Osteoblast (primary cell): ENCODE data around the gene SSR2. TPM values are rescaled to one million over a fixed set of nuclear protein-coding genes. Genes with fewer than 3 reads are reported as not detected.

Source experiments
- DNase-seq: peaks from one replicate; pipeline ENCODE4 v3.0.0; 2011; ENCODE audit warnings: low spot score, mixed read lengths; ENCODE audit not compliant: insufficient read length; ENCODE audit errors: missing footprints
- H2AFZ ChIP-seq: 2 replicates; pipeline ENCODE4 v1.6.0; 2011; ENCODE audit warnings: mild to moderate bottlenecking, low read length
- H3K27ac ChIP-seq: 2 replicates; pipeline ENCODE4 v1.5.1; 2011; ENCODE audit warnings: mild to moderate bottlenecking, low read depth, low read length, moderate library complexity
- H3K27me3 ChIP-seq: 2 replicates; pipeline ENCODE4 v1.6.0; 2012; ENCODE audit warnings: mild to moderate bottlenecking, control low read depth, inconsistent platforms, low read length, moderate library complexity; ENCODE audit not compliant: insufficient read depth
- H3K36me3 ChIP-seq: 2 replicates; pipeline ENCODE4 v1.5.1; 2011; ENCODE audit warnings: mild to moderate bottlenecking, low read length, control low read depth, moderate library complexity; ENCODE audit not compliant: insufficient read depth
- H3K4me1 ChIP-seq: 2 replicates; pipeline ENCODE4 v1.5.1; 2011; ENCODE audit warnings: mild to moderate bottlenecking, low read length, control low read depth, moderate library complexity; ENCODE audit not compliant: insufficient read depth
- H3K4me2 ChIP-seq: 2 replicates; pipeline ENCODE4 v1.6.0; 2011; ENCODE audit warnings: mild to moderate bottlenecking, low read length; ENCODE audit not compliant: insufficient read depth
- H3K4me3 ChIP-seq: fragments of 200-600 bp; sonication (generic); 3 replicates; pipeline ENCODE4 v1.5.1; 2012; ENCODE audit warnings: mild to moderate bottlenecking, low read length, inconsistent platforms; ENCODE audit not compliant: insufficient read depth
- H3K79me2 ChIP-seq: 2 replicates; pipeline ENCODE4 v1.6.0; 2012; ENCODE audit warnings: mild to moderate bottlenecking, low read length, control low read depth, inconsistent platforms; ENCODE audit not compliant: insufficient read depth
- H3K9me3 ChIP-seq: 2 replicates; pipeline ENCODE4 v1.5.1; 2011; ENCODE audit warnings: low read depth, low read length, control low read depth
- H4K20me1 ChIP-seq: 2 replicates; pipeline ENCODE4 v1.6.0; 2012; ENCODE audit warnings: mild to moderate bottlenecking, low read length, control low read depth; ENCODE audit not compliant: insufficient read depth
- CTCF ChIP-seq: IDR thresholded peaks from 2 replicates; pipeline ENCODE4 v1.5.1; 2011; ENCODE audit warnings: mild to moderate bottlenecking, low read depth, low read length, moderate library complexity; ENCODE audit errors: extremely low read depth
- total RNA-seq: library from RNA; depleted of rRNA; stranded (reverse); fragments of >200 nt; gene quantifications from 2 replicates; pipeline ENCODE4 v1.2.3, GENCODE V29; 2012

The SSR2 gene
- total RNA-seq, 1 donor: 415 TPM

- H3K4me3 ChIP-seq: no peak overlapping the region
Measured at GRCh38 chr1:155964193-155964592, 56.6 kb downstream of the SSR2 start.

DNA sequence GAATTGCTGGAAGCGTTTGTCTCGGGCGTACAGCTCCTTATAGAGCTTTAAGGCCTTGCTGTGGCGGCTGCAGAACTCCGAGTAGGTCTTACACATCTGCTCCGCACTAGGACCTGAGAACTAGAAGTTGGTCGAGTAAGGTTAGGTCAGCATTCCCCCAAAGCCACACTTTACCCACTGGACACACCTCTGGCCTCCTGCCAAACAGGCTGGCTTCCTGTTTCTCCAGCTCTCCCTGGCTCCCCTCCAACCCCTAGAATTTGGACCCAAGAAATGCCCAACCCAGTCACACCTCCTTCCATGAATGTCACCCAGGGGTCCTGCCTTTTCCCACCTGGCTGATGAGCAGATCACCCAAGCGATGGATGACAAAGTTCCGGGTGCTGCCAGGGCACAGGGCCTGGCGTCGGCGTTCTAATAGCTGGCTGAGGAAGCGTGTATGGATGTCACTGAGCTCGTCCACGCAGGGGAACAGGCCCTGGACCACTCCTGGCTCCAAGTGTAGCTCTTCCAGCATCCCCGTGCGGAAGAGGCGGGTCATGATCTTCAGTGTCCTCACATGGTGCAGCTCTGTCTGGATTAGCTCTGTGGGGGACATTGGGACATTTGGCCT, 58.0 kb downstream of the SSR2 start:
- Histone ChIP-seq H3K4me3 (no peak overlapping the region), H3K27me3 (no peaks in the 10 kb centered on the region), H3K27ac (peak overlapping the region; percentile 90), H4K20me1 (peaks cover 21% of the 10 kb centered on the region), H3K9me3 (no peaks in the 10 kb centered on the region), H3K79me2 (peaks cover 49% of the 10 kb centered on the region), H3K4me1 (peaks cover 21% of the 10 kb centered on the region), H3K4me2 (no peak overlapping the region), H2AFZ (no peak overlapping the region), H3K36me3 (peaks cover 85% of the 10 kb centered on the region)
- no peak for TF ChIP-seq CTCF
- DNase-seq: no peak

More at GRCh38 chr1:155964193-155964592, 56.6 kb downstream of the SSR2 start:
- H3K27ac ChIP-seq: no peak overlapping the region
- H3K4me2 ChIP-seq: no peak overlapping the region
- no peak for TF ChIP-seq CTCF
- H3K4me1 ChIP-seq: peaks cover 28% of the 10 kb centered on the region
- peaks cover 86% of the 10 kb centered on the region for H3K36me3 ChIP-seq
- no peaks in the 10 kb centered on the region for H3K27me3 ChIP-seq
- H2AFZ ChIP-seq: no peak overlapping the region
- DNase-seq: no peak
- H4K20me1 ChIP-seq: peaks cover 34% of the 10 kb centered on the region
- H3K79me2 ChIP-seq: peaks cover 63% of the 10 kb centered on the region
- H3K9me3 ChIP-seq: no peaks in the 10 kb centered on the region

- H3K4me1 ChIP-seq: peaks cover 21% of the 10 kb centered on the region
- peak; percentile 98 for DNase-seq
- H3K36me3 ChIP-seq: peaks cover 85% of the 10 kb centered on the region
- no peaks in the 10 kb centered on the region for H3K9me3 ChIP-seq
- H3K27me3 ChIP-seq: no peaks in the 10 kb centered on the region
- H3K4me3 ChIP-seq: no peak overlapping the region
- H3K4me2 ChIP-seq: peak overlapping the region; percentile 40
- no peak overlapping the region for H2AFZ ChIP-seq
- H3K27ac ChIP-seq: peak overlapping the region; percentile 90
- peaks cover 16% of the 10 kb centered on the region for H4K20me1 ChIP-seq
- peak; percentile 49 for TF ChIP-seq CTCF
- peaks cover 46% of the 10 kb centered on the region for H3K79me2 ChIP-seq
Measured at GRCh38 chr1:155961937-155962336, 58.8 kb downstream of the SSR2 start.

DNA sequence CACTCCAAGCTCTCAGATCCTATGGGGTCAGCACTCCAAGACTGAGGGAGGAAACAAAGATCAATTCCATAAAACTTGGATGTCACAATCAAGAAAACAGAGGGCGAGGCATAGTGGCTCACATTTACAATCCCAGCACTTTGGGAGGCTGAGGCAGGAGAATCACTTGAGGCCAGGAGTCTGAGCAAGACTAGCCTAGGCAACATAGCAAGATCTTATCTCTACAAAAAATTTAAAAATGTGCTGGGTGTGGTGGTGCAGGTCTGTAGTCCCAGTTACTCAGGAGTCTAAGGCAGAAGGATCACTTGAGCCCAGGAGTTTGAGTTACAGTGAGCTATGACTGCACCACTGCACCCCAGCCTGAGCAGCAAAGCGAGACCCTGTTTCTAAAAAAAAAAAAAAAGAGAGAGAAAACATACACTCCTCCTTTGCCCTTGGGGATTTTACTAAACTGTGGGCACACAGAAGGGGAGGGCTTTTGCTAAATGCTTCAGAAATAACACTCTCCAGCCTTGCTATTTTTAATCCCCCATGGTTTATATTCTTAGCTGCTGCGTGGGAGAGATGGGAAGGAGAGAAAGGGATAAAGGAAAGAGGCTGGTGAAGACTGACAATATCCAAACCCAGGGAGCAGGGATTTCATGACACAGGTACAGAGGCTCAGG, 60.5 kb downstream of the SSR2 start:
- Histone ChIP-seq H3K27ac (peak overlapping the region; percentile 65), H3K4me2 (peak overlapping the region; percentile 33), H3K4me3 (no peak overlapping the region), H3K9me3 (no peaks in the 10 kb centered on the region), H3K79me2 (peaks cover 30% of the 10 kb centered on the region), H3K27me3 (no peaks in the 10 kb centered on the region), H4K20me1 (peaks cover 10% of the 10 kb centered on the region), H3K4me1 (peaks cover 21% of the 10 kb centered on the region), H3K36me3 (peaks cover 76% of the 10 kb centered on the region), H2AFZ (no peak overlapping the region)
- TF ChIP-seq CTCF: no peak
- DNase-seq: no peak

Other genes starting within 250 kb of the SSR2 start
- gene GON4L, start 163.7 kb downstream of the SSR2 start, total RNA-seq: 39.4 and 44.2 TPM in 2 replicates
- gene SYT11, start 161.4 kb downstream of the SSR2 start, total RNA-seq: 33.3 and 34.5 TPM in 2 replicates
- gene RIT1, start 109.6 kb downstream of the SSR2 start, total RNA-seq: 36.9 and 39.5 TPM in 2 replicates
- 32.7 and 37.3 TPM in 2 replicates for gene KHDC4, start 86.5 kb downstream of the SSR2 start, total RNA-seq
- gene RXFP4, start 79.3 kb downstream of the SSR2 start, total RNA-seq: not detected in 2 replicates
- gene ARHGEF2, start 42.4 kb downstream of the SSR2 start, total RNA-seq: 166 and 183 TPM in 2 replicates
- 10.6 and 13.0 TPM in 2 replicates for gene UBQLN4, start 32.8 kb upstream of the SSR2 start, total RNA-seq
- gene LAMTOR2, start 33.8 kb upstream of the SSR2 start, total RNA-seq: 36.6 and 40.1 TPM in 2 replicates
- gene RAB25, start 40.2 kb upstream of the SSR2 start, total RNA-seq: not detected in 2 replicates
- 0.88 and 1.1 TPM in 2 replicates for gene MEX3A, start 61.5 kb upstream of the SSR2 start, total RNA-seq
- gene LMNA, start 93.8 kb upstream of the SSR2 start, total RNA-seq: 774 and 854 TPM in 2 replicates
- 1.5 and 1.8 TPM in 2 replicates for gene SEMA4A, start 132.6 kb upstream of the SSR2 start, total RNA-seq
- 15.0 and 15.2 TPM in 2 replicates for gene SLC25A44, start 173.2 kb upstream of the SSR2 start, total RNA-seq
- gene PMF1, start 192.1 kb upstream of the SSR2 start, total RNA-seq: 31.2 and 34.0 TPM in 2 replicates
- 1.5 and 2.2 TPM in 2 replicates for gene BGLAP, start 221.2 kb upstream of the SSR2 start, total RNA-seq
- gene PAQR6, start 227.1 kb upstream of the SSR2 start, total RNA-seq: 0.36 and 0.59 TPM in 2 replicates